Lower leg skin (tissue), 3 donors: ENCODE data around the gene MRM3.

Experiments used
- CTCF ChIP-seq, 3 donors: fragments of 450-650 bp; IDR thresholded peaks; one replicate each; pipeline ENCODE4 v1.5.1; 2016; ENCODE audit warnings: antibody characterized with exemption in 3 of 3, mild to moderate bottlenecking in 3 of 3, moderate library complexity in 2 of 3
- POLR2A ChIP-seq, 2 donors: fragments of 450-650 bp; IDR thresholded peaks; one replicate each; pipeline ENCODE4 v1.6.1; 2016 to 2017; ENCODE audit warnings: antibody characterized with exemption in 2 of 2, mild to moderate bottlenecking in 1 of 2, moderate library complexity in 1 of 2

DNA sequence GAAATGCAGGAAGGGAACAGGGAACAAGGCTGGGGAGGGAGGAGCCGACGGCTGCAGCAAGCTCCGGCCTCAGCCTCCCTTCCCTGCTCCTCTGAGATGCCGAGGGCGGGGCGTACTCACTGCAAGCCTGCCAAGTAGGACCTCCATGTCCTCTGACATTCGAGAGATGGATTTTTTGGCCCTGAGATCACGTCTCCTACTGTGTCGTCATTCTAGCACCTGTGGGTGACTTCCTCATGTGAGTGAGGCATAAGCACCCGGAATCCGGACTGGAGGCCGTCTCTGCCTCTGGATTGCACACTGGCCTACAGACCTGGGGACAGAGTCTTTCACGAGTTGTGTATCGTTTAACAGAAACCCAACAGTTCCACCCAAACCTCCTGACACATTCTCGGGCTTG, 14.5 kb downstream of the MRM3 start:
- no peak for TF ChIP-seq CTCF (IDR thresholded peaks at IDR 0.05)
- no peak for TF ChIP-seq POLR2A (IDR thresholded peaks at IDR 0.05)
